ENCODE results near the gene GPR146. TPM values are rescaled to one million over a fixed set of nuclear protein-coding genes. Genes with fewer than 3 reads are reported as not detected.
A peak's percentile ranks its signal among the peaks of the same experiment; 100 is the strongest.
"Not testable (repeated sequence)": the region's sequence is repeated elsewhere in the genome, so short reads cannot be mapped to it uniquely, and the experiment has no call there.

GPR146 gene
- total and polyA plus RNA-seq, 2 donors from 2014 or later, result 7.6 to 10.3 TPM

- Histone ChIP-seq H3K4me3 (ENCODE audit: low read length in 3 of 3) (no peak overlapping the region), H3K36me3 (ENCODE audit: control insufficient read depth in 2 of 3, insufficient read depth in 3 of 3, low read length in 3 of 3) (no peaks in the 10 kb centered on the region), H3K27ac (ENCODE audit: low read depth in 2 of 2, low read length in 2 of 2) (no peak overlapping the region), H3K27me3 (ENCODE audit: control insufficient read depth, insufficient read depth, low read length) (no peaks in the 10 kb centered on the region), H3K4me1 (ENCODE audit: control insufficient read depth in 2 of 3, insufficient read depth in 2 of 3, low read depth in 1 of 3, low read length in 3 of 3) (peaks cover 0 to 6% (median 0%) of the 10 kb centered on the region in 3 donors), H3K9ac (ENCODE audit: low read length in 3 of 3) (no peak overlapping the region), H3K9me3 (ENCODE audit: control insufficient read depth in 2 of 3, insufficient read depth in 1 of 3, low read length in 3 of 3) (no peaks in the 10 kb centered on the region)
- TF ChIP-seq, protein P1, sequence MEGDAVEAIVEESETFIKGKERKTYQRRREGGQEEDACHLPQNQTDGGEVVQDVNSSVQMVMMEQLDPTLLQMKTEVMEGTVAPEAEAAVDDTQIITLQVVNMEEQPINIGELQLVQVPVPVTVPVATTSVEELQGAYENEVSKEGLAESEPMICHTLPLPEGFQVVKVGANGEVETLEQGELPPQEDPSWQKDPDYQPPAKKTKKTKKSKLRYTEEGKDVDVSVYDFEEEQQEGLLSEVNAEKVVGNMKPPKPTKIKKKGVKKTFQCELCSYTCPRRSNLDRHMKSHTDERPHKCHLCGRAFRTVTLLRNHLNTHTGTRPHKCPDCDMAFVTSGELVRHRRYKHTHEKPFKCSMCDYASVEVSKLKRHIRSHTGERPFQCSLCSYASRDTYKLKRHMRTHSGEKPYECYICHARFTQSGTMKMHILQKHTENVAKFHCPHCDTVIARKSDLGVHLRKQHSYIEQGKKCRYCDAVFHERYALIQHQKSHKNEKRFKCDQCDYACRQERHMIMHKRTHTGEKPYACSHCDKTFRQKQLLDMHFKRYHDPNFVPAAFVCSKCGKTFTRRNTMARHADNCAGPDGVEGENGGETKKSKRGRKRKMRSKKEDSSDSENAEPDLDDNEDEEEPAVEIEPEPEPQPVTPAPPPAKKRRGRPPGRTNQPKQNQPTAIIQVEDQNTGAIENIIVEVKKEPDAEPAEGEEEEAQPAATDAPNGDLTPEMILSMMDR (IDR thresholded peaks at IDR 0.05; ENCODE audit: borderline replicate concordance, extremely low read depth, insufficient read depth), result no peak
- FAIRE-seq (no peak), DNase-seq (peak in 1 of 5 donors; percentile 36)
- intact Hi-C loops (cut with DNase I), result no loop called here
Observed at GRCh38 chr7:1033546-1034145, 10.7 kb upstream of the GPR146 start.

- H3K4me1 ChIP-seq (ENCODE audit: control insufficient read depth in 2 of 3, insufficient read depth in 2 of 3, low read depth in 1 of 3, low read length in 3 of 3); H3K27ac ChIP-seq (ENCODE audit: low read depth in 2 of 2, low read length in 2 of 2); FAIRE-seq; H3K36me3 ChIP-seq (ENCODE audit: control insufficient read depth in 2 of 3, insufficient read depth in 3 of 3, low read length in 3 of 3); DNase-seq; H3K9me3 ChIP-seq (ENCODE audit: control insufficient read depth in 2 of 3, insufficient read depth in 1 of 3, low read length in 3 of 3); H3K27me3 ChIP-seq (ENCODE audit: control insufficient read depth, insufficient read depth, low read length); H3K4me3 ChIP-seq (ENCODE audit: low read length in 3 of 3); intact Hi-C loops (cut with DNase I); H3K9ac ChIP-seq (ENCODE audit: low read length in 3 of 3): not testable (repeated sequence)
Observed at GRCh38 chr7:1034769-1035168, 9.6 kb upstream of the GPR146 start.

DNA sequence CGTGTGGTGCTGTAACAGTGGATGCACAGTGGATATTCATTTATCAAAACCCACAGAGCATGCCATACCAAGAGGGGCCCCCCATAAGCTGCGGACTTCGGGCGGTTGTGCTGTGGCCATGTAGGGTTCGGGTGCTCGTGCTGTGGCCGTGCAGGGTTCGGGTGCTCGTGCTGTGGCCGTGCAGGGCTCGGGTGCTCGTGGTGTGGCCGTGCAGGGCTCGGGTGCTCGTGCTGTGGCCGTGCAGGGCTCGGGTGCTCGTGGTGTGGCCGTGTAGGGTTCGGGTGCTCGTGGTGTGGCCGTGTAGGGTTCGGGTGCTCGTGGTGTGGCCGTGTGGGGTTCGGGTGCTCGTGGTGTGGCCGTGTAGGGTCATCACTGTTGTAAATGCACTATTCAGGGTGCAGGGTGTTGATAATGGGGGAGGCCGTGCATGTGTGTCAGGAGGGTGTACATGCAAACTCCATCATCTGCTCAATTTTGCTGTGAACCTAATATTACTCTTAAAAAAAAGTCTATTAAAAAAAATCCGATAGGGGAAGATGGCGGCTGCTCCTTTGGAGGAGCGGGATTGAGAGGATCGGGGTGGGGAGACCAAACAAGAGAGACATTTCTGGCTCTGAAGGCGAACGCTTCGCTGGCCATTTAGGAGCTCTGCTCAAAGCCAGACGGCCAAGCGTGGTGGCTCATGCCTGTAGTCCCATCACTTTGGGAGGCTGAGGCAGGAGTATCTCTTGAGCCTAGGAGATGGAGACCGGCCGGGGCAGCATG, 8.0 kb upstream of the GPR146 start:
- H3K27ac ChIP-seq (ENCODE audit: low read depth in 2 of 2, low read length in 2 of 2); H3K9ac ChIP-seq (ENCODE audit: low read length in 3 of 3); H3K36me3 ChIP-seq (ENCODE audit: control insufficient read depth in 2 of 3, insufficient read depth in 3 of 3, low read length in 3 of 3); FAIRE-seq; H3K9me3 ChIP-seq (ENCODE audit: control insufficient read depth in 2 of 3, insufficient read depth in 1 of 3, low read length in 3 of 3); intact Hi-C loops (cut with DNase I); H3K4me3 ChIP-seq (ENCODE audit: low read length in 3 of 3); H3K27me3 ChIP-seq (ENCODE audit: control insufficient read depth, insufficient read depth, low read length); H3K4me1 ChIP-seq (ENCODE audit: control insufficient read depth in 2 of 3, insufficient read depth in 2 of 3, low read depth in 1 of 3, low read length in 3 of 3): not testable (repeated sequence)
- DNase-seq, result peak in 1 of 5 donors; percentile 48

DNA sequence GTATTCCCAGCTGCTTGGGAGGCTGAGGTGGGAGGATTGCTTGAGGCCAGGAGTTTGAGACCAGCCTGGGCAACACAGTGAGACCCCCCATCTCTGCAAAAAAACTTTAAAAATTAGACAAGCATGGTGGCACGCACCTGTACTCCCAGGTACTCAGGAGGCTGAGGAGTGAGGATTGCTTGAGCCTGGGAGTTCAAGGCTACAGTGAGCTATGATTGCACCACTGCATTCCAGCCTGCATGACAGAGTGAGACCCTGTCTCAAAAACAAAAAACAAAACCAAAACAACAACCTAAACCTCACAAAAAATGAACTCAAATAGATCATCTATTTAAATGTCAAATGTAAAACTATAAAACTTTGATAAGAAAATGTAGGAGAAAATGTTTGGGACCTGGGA, 4.1 kb upstream of the GPR146 start:
- H3K36me3 ChIP-seq (ENCODE audit: control insufficient read depth in 2 of 3, insufficient read depth in 3 of 3, low read length in 3 of 3); DNase-seq; H3K9me3 ChIP-seq (ENCODE audit: control insufficient read depth in 2 of 3, insufficient read depth in 1 of 3, low read length in 3 of 3); H3K27me3 ChIP-seq (ENCODE audit: control insufficient read depth, insufficient read depth, low read length); FAIRE-seq; intact Hi-C loops (cut with DNase I); H3K4me3 ChIP-seq (ENCODE audit: low read length in 3 of 3); H3K27ac ChIP-seq (ENCODE audit: low read depth in 2 of 2, low read length in 2 of 2); H3K9ac ChIP-seq (ENCODE audit: low read length in 3 of 3): not testable (repeated sequence)
- H3K4me1 ChIP-seq (ENCODE audit: control insufficient read depth in 2 of 3, insufficient read depth in 2 of 3, low read depth in 1 of 3, low read length in 3 of 3), result peaks cover 0 to 21% (median 15%) of the 10 kb centered on the region in 3 donors

DNA sequence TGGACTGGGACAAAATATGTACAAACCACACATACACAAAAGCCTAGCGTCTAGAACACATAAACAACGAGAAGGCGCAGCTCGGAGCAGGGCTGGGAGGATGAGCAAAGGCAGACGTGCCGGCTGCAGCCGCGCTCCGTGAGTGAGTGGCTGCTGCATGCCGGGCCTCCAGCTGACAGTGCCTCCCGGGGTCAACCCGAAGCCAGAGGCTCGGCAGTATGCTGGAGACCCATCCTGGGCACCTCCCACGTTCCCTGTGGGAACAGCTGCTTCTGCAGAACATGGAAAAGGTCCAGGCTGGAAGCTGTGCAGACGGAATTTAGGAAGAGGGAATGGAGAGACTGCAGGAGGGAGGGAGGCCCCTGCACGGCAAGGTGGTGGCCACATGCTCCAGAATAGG, 3.6 kb upstream of the GPR146 start:
- no peaks in the 10 kb centered on the region for H3K9me3 ChIP-seq (ENCODE audit: control insufficient read depth in 2 of 3, insufficient read depth in 1 of 3, low read length in 3 of 3)
- TF ChIP-seq, protein P1 (IDR thresholded peaks at IDR 0.05; ENCODE audit: borderline replicate concordance, extremely low read depth, insufficient read depth), result no peak
- H3K4me3 ChIP-seq (ENCODE audit: low read length in 3 of 3), result no peak overlapping the region
- H3K27me3 ChIP-seq (ENCODE audit: control insufficient read depth, insufficient read depth, low read length), result no peaks in the 10 kb centered on the region
- H3K9ac ChIP-seq (ENCODE audit: low read length in 3 of 3), result no peak overlapping the region
- no peak for FAIRE-seq
- no peak overlapping the region for H3K27ac ChIP-seq (ENCODE audit: low read depth in 2 of 2, low read length in 2 of 2)
- H3K4me1 ChIP-seq (ENCODE audit: control insufficient read depth in 2 of 3, insufficient read depth in 2 of 3, low read depth in 1 of 3, low read length in 3 of 3), result peaks cover 0 to 25% (median 19%) of the 10 kb centered on the region in 3 donors
- intact Hi-C loops (cut with DNase I), result no loop called here
- H3K36me3 ChIP-seq (ENCODE audit: control insufficient read depth in 2 of 3, insufficient read depth in 3 of 3, low read length in 3 of 3), result no peaks in the 10 kb centered on the region
- DNase-seq, result peak; percentile 70 to 90 (median 82)

Data from kidney (tissue), 14 donors.